ENCODE data around the gene WDR74. TPM values are rescaled to one million over a fixed set of nuclear protein-coding genes. Genes with fewer than 3 reads are reported as not detected.

The WDR74 gene
- total and polyA plus RNA-seq, 9 of the 15 experiments (the other 6 are each of a cell fraction or from before 2014, with no cell fraction given), result 32.7 to 210 (median 114) TPM

DNA sequence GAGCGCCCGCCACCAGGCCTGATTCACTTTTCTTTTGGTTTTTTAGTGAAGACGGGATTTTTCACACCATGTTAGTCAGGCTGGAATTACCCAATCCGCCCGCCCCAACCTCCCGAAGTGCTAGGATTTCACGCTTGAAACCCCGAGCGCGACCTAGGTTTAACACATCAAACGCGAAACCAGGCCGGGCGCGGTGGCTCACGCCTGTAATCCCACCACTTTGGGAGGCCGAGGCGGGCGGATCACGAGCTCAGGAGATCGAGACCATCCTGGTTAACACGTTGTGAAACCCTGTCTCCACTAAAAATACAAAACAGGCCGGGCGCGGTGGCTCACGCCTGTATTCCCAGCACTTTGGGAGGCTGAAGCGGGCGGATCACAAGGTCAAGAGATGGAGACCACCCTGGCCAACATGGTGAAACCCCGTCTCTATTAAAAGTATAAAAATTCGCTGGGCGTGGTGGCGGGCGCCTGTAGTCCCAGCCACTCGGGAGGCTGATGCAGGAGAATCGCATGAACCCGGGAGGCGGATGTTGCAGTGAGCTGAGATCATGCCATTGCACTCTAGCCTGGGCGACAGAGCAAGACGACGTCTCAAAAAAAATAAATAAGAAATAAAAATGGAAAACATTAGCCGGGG is 1.5 kb upstream of the WDR74 start (continued):
- peak; percentile 88 for TF ChIP-seq FIP1L1 (IDR thresholded peaks at IDR 0.05; ENCODE audit: low read depth, low read length, poor library complexity, severe bottlenecking)

DNA sequence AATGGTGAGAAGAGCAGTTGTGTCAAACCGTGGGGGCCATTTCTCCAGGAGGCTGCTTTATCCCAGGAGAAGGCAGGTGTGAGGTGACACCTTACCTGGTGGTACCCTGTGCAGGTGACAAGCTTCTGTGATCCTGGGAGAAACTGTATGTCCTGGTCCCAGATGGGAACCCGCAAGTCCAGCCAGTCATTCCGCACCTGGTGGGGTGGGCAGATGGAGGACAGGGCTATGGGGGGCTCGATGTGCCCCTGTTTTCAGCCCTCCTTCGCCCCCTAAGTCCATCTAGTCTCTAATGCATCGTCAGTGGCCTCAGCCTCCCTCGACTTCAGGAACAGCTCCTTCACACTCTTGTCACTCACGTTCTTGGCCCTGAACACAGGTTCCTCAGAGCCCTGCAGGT is 4.1 kb downstream of the WDR74 start:
- POLR2A ChIA-PET, result interaction anchor here (0.8 to 4.4 kb wide), 4 partner anchors 17 to 234 kb away, joined by 3 to 53 read pairs (median 3); partner anchors contain the start of gene MTA2
- H3K4me2 ChIP-seq (ENCODE audit: insufficient read depth, low read length), result no peak overlapping the region
- no peaks in the 10 kb centered on the region for H3K9me1 ChIP-seq (ENCODE audit: control insufficient read depth, insufficient read depth, low read length)
- in situ Hi-C loops (cut with MboI) (no loop called here), intact Hi-C loops (cut with micrococcal nuclease) (no loop called here)
- H3K4me1 ChIP-seq (replicated peaks in 1 of 2; ENCODE audit: control insufficient read depth in 2 of 2, insufficient read depth in 2 of 2, low read length in 2 of 2), result peaks cover 6 to 27% of the 10 kb centered on the region in 2 experiments; a peak in 4 of 5 replicates
- H3K27ac ChIP-seq (ENCODE audit: extremely low read depth, low read depth, low read length), result no peak overlapping the region
- H2AFZ ChIP-seq (ENCODE audit: low read depth, low read length), result no peak overlapping the region
- H3K79me2 ChIP-seq (ENCODE audit: control insufficient read depth, insufficient read depth, low read length), result peaks cover 60% of the 10 kb centered on the region
- FAIRE-seq (no peak), DNase-seq (ENCODE audit: extremely low read depth in 1 of 4, low spot score in 3 of 4) (no peak), ATAC-seq (no peak)
- peak overlapping the region in 1 of 2 experiments; percentile 11; a peak in 1 of 4 replicates for H3K9ac ChIP-seq (ENCODE audit: insufficient read depth in 1 of 2, low read depth in 2 of 2, low read length in 2 of 2)
- no peaks in the 10 kb centered on the region for H3K9me3 ChIP-seq (replicated peaks; ENCODE audit: control insufficient read depth, insufficient read depth, low read depth, low read length)
- CTCF ChIA-PET (ENCODE audit: low intra/inter-chr PET ratio), result no interaction called here
- peaks cover 5% of the 10 kb centered on the region; the same call in 1 of the 2 replicates for H4K20me1 ChIP-seq (replicated peaks; ENCODE audit: control insufficient read depth, insufficient read depth, low read length)
- no peaks in the 10 kb centered on the region for H3K27me3 ChIP-seq (ENCODE audit: control insufficient read depth in 2 of 2, insufficient read depth in 2 of 2, low read length in 2 of 2)
- no TSS peak for BruUV-seq (replicated peaks)
- WGBS (ENCODE audit: insufficient coverage, low coverage, missing lambda C conversion rate), result 74% methylated on average over 7 of the region's 8 CpGs
- TF ChIP-seq SPI1 (IDR thresholded peaks at IDR 0.05; ENCODE audit: borderline replicate concordance, low read depth, low read length), result no peak
- no peak for TF ChIP-seq ZBTB33 (CRISPR knock-in tag; IDR thresholded peaks at IDR 0.05)
- TF ChIP-seq, protein P1, sequence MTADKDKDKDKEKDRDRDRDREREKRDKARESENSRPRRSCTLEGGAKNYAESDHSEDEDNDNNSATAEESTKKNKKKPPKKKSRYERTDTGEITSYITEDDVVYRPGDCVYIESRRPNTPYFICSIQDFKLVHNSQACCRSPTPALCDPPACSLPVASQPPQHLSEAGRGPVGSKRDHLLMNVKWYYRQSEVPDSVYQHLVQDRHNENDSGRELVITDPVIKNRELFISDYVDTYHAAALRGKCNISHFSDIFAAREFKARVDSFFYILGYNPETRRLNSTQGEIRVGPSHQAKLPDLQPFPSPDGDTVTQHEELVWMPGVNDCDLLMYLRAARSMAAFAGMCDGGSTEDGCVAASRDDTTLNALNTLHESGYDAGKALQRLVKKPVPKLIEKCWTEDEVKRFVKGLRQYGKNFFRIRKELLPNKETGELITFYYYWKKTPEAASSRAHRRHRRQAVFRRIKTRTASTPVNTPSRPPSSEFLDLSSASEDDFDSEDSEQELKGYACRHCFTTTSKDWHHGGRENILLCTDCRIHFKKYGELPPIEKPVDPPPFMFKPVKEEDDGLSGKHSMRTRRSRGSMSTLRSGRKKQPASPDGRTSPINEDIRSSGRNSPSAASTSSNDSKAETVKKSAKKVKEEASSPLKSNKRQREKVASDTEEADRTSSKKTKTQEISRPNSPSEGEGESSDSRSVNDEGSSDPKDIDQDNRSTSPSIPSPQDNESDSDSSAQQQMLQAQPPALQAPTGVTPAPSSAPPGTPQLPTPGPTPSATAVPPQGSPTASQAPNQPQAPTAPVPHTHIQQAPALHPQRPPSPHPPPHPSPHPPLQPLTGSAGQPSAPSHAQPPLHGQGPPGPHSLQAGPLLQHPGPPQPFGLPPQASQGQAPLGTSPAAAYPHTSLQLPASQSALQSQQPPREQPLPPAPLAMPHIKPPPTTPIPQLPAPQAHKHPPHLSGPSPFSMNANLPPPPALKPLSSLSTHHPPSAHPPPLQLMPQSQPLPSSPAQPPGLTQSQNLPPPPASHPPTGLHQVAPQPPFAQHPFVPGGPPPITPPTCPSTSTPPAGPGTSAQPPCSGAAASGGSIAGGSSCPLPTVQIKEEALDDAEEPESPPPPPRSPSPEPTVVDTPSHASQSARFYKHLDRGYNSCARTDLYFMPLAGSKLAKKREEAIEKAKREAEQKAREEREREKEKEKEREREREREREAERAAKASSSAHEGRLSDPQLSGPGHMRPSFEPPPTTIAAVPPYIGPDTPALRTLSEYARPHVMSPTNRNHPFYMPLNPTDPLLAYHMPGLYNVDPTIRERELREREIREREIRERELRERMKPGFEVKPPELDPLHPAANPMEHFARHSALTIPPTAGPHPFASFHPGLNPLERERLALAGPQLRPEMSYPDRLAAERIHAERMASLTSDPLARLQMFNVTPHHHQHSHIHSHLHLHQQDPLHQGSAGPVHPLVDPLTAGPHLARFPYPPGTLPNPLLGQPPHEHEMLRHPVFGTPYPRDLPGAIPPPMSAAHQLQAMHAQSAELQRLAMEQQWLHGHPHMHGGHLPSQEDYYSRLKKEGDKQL (CRISPR knock-in tag; IDR thresholded peaks at IDR 0.05; ENCODE audit: borderline replicate concordance), result no peak
- TF ChIP-seq RBFOX2 (IDR thresholded peaks at IDR 0.05; ENCODE audit: low read depth, low read length), result 0 out of 2 replicates have a peak, but pooled peaks have one; percentile 32
- no peak for TF ChIP-seq ZNF232 (CRISPR knock-in tag; IDR thresholded peaks at IDR 0.05)
- H3K4me3 ChIP-seq, result no peak overlapping the region
- peaks cover 57% of the 10 kb centered on the region for H3K36me3 ChIP-seq (ENCODE audit: control insufficient read depth, insufficient read depth, low read length)

Measured in K562 (cell line).